ENCODE results near the gene MOB3A. TPM values are rescaled to one million over a fixed set of nuclear protein-coding genes. Genes with fewer than 3 reads are reported as not detected.
A peak's percentile ranks its signal among the peaks of the same experiment; 100 is the strongest.

The MOB3A gene
- total and polyA plus RNA-seq, 2 of the 13 experiments (the other 11 are each of a cell fraction or from before 2014, with no cell fraction given) = 3.5 to 17.8 TPM

GRCh38 chr19:2096480-2097202, 515 bp upstream of the MOB3A start, which contains the start of gene IZUMO4 (continued):
- no peak for TF ChIP-seq ZNF101 (CRISPR knock-in tag; IDR thresholded peaks at IDR 0.05; ENCODE audit: borderline replicate concordance, low read depth)
- TF ChIP-seq REPIN1 (CRISPR knock-in tag; IDR thresholded peaks at IDR 0.05; ENCODE audit: borderline replicate concordance, low read depth) = 0 out of 2 replicates have a peak, but pooled peaks have one; percentile 14
- no peak for TF ChIP-seq ZNF549 (CRISPR knock-in tag; IDR thresholded peaks at IDR 0.05)
- no peak for TF ChIP-seq ZNF446 (CRISPR knock-in tag; IDR thresholded peaks at IDR 0.05)
- peak; percentile 16; the same call in 1 of the 2 replicates for TF ChIP-seq PATZ1 (CRISPR knock-in tag; IDR thresholded peaks at IDR 0.05)
- TF ChIP-seq ZNF17 (CRISPR knock-in tag; IDR thresholded peaks at IDR 0.05) = no peak
- TF ChIP-seq ZMYM3 (CRISPR knock-in tag; IDR thresholded peaks at IDR 0.05) = no peak
- TF ChIP-seq ZNF878 (CRISPR knock-in tag; IDR thresholded peaks at IDR 0.05) = no peak
- peak; percentile 71; the same call in 1 of the 2 replicates for TF ChIP-seq ZNF687 (CRISPR knock-in tag; IDR thresholded peaks at IDR 0.05)
- no peak for TF ChIP-seq ZNF180 (CRISPR knock-in tag; IDR thresholded peaks at IDR 0.05; ENCODE audit: borderline replicate concordance, low read depth)
- TF ChIP-seq ZNF275 (CRISPR knock-in tag; IDR thresholded peaks at IDR 0.05; ENCODE audit: borderline replicate concordance) = no peak
- no peak; the same call in 1 of the 2 replicates for TF ChIP-seq TOPORS (CRISPR knock-in tag; IDR thresholded peaks at IDR 0.05)
- TF ChIP-seq ATF5 (CRISPR knock-in tag; IDR thresholded peaks at IDR 0.05; ENCODE audit: low read depth) = no peak
- 0 out of 2 replicates have a peak, but pooled peaks have one; percentile 5 for TF ChIP-seq ZNF678 (CRISPR knock-in tag; IDR thresholded peaks at IDR 0.05)
- no peak for TF ChIP-seq ZNF256 (CRISPR knock-in tag; conservative IDR thresholded peaks at IDR 0.05)
- no peak for TF ChIP-seq CREBL2 (CRISPR knock-in tag; IDR thresholded peaks at IDR 0.05; ENCODE audit: borderline replicate concordance)
- TF ChIP-seq HBP1 (CRISPR knock-in tag; IDR thresholded peaks at IDR 0.05; ENCODE audit: low read depth) = no peak
- no peak for TF ChIP-seq KLF13 (CRISPR knock-in tag; IDR thresholded peaks at IDR 0.05)
- TF ChIP-seq MAF1 (CRISPR knock-in tag; IDR thresholded peaks at IDR 0.05; ENCODE audit: borderline replicate concordance) = no peak

All from HepG2 (cell line).